WTC11 (cell line): ENCODE results near the gene PIMREG. TPM values are rescaled to one million over a fixed set of nuclear protein-coding genes. Genes with fewer than 3 reads are reported as not detected.

Experiments used
- ATAC-seq: fragments of 200-7000 bp; cut with Tn5 transposase; 2 replicates; pipeline ENCODE4 v1.10.0; 2021; ENCODE audit warnings: mild to moderate bottlenecking, moderate library complexity
- CTCF ChIA-PET: fragments of 300-600 bp; sonication (Branson Sonifier 250); formaldehyde crosslinking; loops from one replicate; lab custom pipeline; 2021; ENCODE audit warnings: antibody characterized with exemption; lab: Charles Lee
- POLR2A ChIA-PET: fragments of 350-600 bp; sonication (Branson Sonifier 250); formaldehyde crosslinking; loops from one replicate; lab custom pipeline; 2021; ENCODE audit warnings: antibody characterized with exemption; lab: Charles Lee
- DNase-seq: peaks from one replicate; pipeline ENCODE4 v3.0.0; 2021; ENCODE audit warnings: low spot score
- H3K27ac Mint-ChIP-seq: 2 replicates; pipeline ENCODE4 v1.8.0; 2021; ENCODE audit warnings: mixed read lengths
- H3K27me3 Mint-ChIP-seq: 2 replicates; pipeline ENCODE4 v1.8.0; 2021; ENCODE audit warnings: low read depth, mild to moderate bottlenecking, moderate library complexity, mixed read lengths
- H3K36me3 Mint-ChIP-seq: 2 replicates; pipeline ENCODE4 v1.8.0; 2021; ENCODE audit warnings: mixed read lengths
- H3K4me1 Mint-ChIP-seq: 2 replicates; pipeline ENCODE4 v1.8.0; 2022; ENCODE audit warnings: mixed read lengths
- H3K4me3 Mint-ChIP-seq: 2 replicates; pipeline ENCODE4 v1.8.0; 2021; ENCODE audit warnings: mild to moderate bottlenecking, moderate library complexity, mixed read lengths
- H3K9me3 Mint-ChIP-seq: 2 replicates; pipeline ENCODE4 v1.8.0; 2021; ENCODE audit warnings: mixed read lengths
- ATF1 ChIP-seq: sonication (generic); formaldehyde crosslinking; IDR thresholded peaks from 2 replicates; pipeline ENCODE4 v1.8.1; 2023; ENCODE audit warnings: mild to moderate bottlenecking, moderate library complexity, missing genetic modification reagents
- CREM ChIP-seq: sonication (generic); formaldehyde crosslinking; IDR thresholded peaks from 2 replicates; pipeline ENCODE4 v1.8.1; 2022; ENCODE audit warnings: mild to moderate bottlenecking, missing genetic modification reagents, moderate library complexity
- EMX1 ChIP-seq: fragments of 250-450 bp; sonication (Bioruptor Pico); IDR thresholded peaks from 2 replicates; pipeline ENCODE4 v1.8.0; 2021; ENCODE audit warnings: mild to moderate bottlenecking
- FOXK1 ChIP-seq: sonication (generic); formaldehyde crosslinking; IDR thresholded peaks from 2 replicates; pipeline ENCODE4 v1.8.0; 2022; ENCODE audit warnings: mild to moderate bottlenecking, moderate library complexity, missing genetic modification reagents
- MYBL2 ChIP-seq: sonication (generic); formaldehyde crosslinking; IDR thresholded peaks from 2 replicates; pipeline ENCODE4 v1.8.1; 2023; ENCODE audit warnings: mild to moderate bottlenecking, moderate library complexity, missing genetic modification reagents
- SOX15 ChIP-seq: fragments of 250-450 bp; sonication (Bioruptor Pico); IDR thresholded peaks from 2 replicates; pipeline ENCODE4 v1.9.0; 2021; ENCODE audit warnings: mild to moderate bottlenecking
- TCF7 ChIP-seq: sonication (generic); formaldehyde crosslinking; IDR thresholded peaks from 2 replicates; pipeline ENCODE4 v1.8.0; 2022; ENCODE audit warnings: mild to moderate bottlenecking, low read depth, missing genetic modification reagents, moderate library complexity
- ZNF263 ChIP-seq: sonication (generic); formaldehyde crosslinking; IDR thresholded peaks from 2 replicates; pipeline ENCODE4 v1.8.1; 2022; ENCODE audit warnings: low read depth, mild to moderate bottlenecking, moderate library complexity, missing genetic modification reagents
- total RNA-seq: library from RNA; stranded (reverse); gene quantifications from 3 replicates; pipeline ENCODE4 v1.2.3, GENCODE V29; 2021
- TF ChIP-seq, protein P1 (sequence below): sonication (generic); formaldehyde crosslinking; IDR thresholded peaks from 2 replicates; pipeline ENCODE4 v1.8.1; 2023; ENCODE audit warnings: mild to moderate bottlenecking, missing genetic modification reagents, moderate library complexity
- TF ChIP-seq, protein P2 (sequence below): sonication (generic); formaldehyde crosslinking; IDR thresholded peaks from 2 replicates; pipeline ENCODE4 v1.8.1; 2023; ENCODE audit warnings: mild to moderate bottlenecking, missing genetic modification reagents, borderline replicate concordance
- TF ChIP-seq, protein P3 (sequence below): sonication (generic); formaldehyde crosslinking; IDR thresholded peaks from 2 replicates; pipeline ENCODE4 v1.8.0; 2022; ENCODE audit warnings: missing genetic modification reagents
- TF ChIP-seq, protein P4 (sequence below): fragments of 250-450 bp; sonication (Bioruptor Pico); IDR thresholded peaks from 2 replicates; pipeline ENCODE4 v1.9.0; 2021; ENCODE audit warnings: mild to moderate bottlenecking

PIMREG gene
- total RNA-seq, 1 experiment from 2014 or later = 92.2 TPM

DNA sequence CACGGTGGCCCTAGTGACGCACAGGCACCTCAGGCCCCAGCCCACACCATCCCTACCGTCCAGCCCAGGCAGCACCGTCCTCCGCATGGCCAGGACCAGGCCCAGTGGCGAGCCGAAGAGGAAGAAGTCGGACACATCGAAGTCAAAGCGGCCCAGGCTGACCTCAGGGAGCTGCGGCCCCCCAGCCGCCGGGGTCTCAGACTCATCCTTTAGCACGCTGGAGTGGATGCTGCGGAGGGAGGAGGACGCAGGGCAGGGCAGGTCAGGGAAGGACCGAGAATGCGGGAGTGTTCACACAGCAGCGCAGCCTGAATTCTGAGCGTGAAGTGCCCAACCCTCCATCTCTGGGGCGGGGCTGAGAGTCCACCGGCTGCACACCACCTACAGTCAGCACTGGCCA, 30.1 kb downstream of the PIMREG start:
- ATAC-seq (no peak), DNase-seq (no peak)
- CTCF ChIA-PET = interaction anchor here (1.1 to 4.4 kb wide), 4 partner anchors 11 to 51 kb away, joined by 6 to 36 read pairs (median 16); no protein-coding TSS in a partner anchor

DNA sequence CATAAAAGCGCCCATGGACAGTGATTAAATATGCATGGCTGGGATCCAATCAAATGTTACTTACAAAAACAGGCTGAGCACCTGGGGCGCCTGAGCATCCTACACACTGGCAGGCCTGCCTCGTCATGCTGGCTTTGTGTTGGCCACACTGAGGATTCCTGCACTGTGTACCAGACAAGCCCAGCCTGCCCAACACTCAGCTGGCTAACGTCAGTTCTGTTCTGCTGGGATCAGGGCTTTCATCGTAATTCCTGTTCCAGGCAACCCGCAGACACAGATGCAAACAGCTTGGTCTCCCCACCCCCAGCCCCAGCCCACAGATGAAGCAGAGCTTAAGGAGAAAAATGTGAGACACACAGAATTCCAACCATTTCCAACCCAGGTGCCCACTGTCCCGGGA, 30.7 kb downstream of the PIMREG start:
- H3K4me3 Mint-ChIP-seq = no peak overlapping the region
- ATAC-seq = no peak
- TF ChIP-seq CREM (CRISPR knock-in tag) (no peak), MYBL2 (CRISPR knock-in tag) (no peak), FOXK1 (no peak), SOX15 (CRISPR knock-in tag) (no peak), ATF1 (CRISPR knock-in tag) (no peak), TCF7 (no peak), ZNF263 (CRISPR knock-in tag) (no peak)
- TF ChIP-seq, protein P1, sequence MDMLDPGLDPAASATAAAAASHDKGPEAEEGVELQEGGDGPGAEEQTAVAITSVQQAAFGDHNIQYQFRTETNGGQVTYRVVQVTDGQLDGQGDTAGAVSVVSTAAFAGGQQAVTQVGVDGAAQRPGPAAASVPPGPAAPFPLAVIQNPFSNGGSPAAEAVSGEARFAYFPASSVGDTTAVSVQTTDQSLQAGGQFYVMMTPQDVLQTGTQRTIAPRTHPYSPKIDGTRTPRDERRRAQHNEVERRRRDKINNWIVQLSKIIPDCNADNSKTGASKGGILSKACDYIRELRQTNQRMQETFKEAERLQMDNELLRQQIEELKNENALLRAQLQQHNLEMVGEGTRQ (CRISPR knock-in tag) = no peak
- TF ChIP-seq, protein P2, sequence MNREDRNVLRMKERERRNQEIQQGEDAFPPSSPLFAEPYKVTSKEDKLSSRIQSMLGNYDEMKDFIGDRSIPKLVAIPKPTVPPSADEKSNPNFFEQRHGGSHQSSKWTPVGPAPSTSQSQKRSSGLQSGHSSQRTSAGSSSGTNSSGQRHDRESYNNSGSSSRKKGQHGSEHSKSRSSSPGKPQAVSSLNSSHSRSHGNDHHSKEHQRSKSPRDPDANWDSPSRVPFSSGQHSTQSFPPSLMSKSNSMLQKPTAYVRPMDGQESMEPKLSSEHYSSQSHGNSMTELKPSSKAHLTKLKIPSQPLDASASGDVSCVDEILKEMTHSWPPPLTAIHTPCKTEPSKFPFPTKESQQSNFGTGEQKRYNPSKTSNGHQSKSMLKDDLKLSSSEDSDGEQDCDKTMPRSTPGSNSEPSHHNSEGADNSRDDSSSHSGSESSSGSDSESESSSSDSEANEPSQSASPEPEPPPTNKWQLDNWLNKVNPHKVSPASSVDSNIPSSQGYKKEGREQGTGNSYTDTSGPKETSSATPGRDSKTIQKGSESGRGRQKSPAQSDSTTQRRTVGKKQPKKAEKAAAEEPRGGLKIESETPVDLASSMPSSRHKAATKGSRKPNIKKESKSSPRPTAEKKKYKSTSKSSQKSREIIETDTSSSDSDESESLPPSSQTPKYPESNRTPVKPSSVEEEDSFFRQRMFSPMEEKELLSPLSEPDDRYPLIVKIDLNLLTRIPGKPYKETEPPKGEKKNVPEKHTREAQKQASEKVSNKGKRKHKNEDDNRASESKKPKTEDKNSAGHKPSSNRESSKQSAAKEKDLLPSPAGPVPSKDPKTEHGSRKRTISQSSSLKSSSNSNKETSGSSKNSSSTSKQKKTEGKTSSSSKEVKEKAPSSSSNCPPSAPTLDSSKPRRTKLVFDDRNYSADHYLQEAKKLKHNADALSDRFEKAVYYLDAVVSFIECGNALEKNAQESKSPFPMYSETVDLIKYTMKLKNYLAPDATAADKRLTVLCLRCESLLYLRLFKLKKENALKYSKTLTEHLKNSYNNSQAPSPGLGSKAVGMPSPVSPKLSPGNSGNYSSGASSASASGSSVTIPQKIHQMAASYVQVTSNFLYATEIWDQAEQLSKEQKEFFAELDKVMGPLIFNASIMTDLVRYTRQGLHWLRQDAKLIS = no peak
- TF ChIP-seq, protein P3, sequence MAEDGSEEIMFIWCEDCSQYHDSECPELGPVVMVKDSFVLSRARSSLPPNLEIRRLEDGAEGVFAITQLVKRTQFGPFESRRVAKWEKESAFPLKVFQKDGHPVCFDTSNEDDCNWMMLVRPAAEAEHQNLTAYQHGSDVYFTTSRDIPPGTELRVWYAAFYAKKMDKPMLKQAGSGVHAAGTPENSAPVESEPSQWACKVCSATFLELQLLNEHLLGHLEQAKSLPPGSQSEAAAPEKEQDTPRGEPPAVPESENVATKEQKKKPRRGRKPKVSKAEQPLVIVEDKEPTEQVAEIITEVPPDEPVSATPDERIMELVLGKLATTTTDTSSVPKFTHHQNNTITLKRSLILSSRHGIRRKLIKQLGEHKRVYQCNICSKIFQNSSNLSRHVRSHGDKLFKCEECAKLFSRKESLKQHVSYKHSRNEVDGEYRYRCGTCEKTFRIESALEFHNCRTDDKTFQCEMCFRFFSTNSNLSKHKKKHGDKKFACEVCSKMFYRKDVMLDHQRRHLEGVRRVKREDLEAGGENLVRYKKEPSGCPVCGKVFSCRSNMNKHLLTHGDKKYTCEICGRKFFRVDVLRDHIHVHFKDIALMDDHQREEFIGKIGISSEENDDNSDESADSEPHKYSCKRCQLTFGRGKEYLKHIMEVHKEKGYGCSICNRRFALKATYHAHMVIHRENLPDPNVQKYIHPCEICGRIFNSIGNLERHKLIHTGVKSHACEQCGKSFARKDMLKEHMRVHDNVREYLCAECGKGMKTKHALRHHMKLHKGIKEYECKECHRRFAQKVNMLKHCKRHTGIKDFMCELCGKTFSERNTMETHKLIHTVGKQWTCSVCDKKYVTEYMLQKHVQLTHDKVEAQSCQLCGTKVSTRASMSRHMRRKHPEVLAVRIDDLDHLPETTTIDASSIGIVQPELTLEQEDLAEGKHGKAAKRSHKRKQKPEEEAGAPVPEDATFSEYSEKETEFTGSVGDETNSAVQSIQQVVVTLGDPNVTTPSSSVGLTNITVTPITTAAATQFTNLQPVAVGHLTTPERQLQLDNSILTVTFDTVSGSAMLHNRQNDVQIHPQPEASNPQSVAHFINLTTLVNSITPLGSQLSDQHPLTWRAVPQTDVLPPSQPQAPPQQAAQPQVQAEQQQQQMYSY (CRISPR knock-in tag) = no peak
- TF ChIP-seq, protein P4, sequence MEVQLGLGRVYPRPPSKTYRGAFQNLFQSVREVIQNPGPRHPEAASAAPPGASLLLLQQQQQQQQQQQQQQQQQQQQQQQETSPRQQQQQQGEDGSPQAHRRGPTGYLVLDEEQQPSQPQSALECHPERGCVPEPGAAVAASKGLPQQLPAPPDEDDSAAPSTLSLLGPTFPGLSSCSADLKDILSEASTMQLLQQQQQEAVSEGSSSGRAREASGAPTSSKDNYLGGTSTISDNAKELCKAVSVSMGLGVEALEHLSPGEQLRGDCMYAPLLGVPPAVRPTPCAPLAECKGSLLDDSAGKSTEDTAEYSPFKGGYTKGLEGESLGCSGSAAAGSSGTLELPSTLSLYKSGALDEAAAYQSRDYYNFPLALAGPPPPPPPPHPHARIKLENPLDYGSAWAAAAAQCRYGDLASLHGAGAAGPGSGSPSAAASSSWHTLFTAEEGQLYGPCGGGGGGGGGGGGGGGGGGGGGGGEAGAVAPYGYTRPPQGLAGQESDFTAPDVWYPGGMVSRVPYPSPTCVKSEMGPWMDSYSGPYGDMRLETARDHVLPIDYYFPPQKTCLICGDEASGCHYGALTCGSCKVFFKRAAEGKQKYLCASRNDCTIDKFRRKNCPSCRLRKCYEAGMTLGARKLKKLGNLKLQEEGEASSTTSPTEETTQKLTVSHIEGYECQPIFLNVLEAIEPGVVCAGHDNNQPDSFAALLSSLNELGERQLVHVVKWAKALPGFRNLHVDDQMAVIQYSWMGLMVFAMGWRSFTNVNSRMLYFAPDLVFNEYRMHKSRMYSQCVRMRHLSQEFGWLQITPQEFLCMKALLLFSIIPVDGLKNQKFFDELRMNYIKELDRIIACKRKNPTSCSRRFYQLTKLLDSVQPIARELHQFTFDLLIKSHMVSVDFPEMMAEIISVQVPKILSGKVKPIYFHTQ = no peak
- no peaks in the 10 kb centered on the region for H3K27me3 Mint-ChIP-seq
- DNase-seq = no peak
- no peak overlapping the region for H3K27ac Mint-ChIP-seq
- ChIA-PET POLR2A (no interaction called here), CTCF (interaction anchor here (1.1 kb wide), 1 partner anchor 21 kb away, joined by 6 read pairs; no protein-coding TSS in a partner anchor)
- no peaks in the 10 kb centered on the region for H3K36me3 Mint-ChIP-seq
- no peaks in the 10 kb centered on the region for H3K9me3 Mint-ChIP-seq
- peaks cover 19% of the 10 kb centered on the region for H3K4me1 Mint-ChIP-seq

More for the DNA sequence above, 30.1 kb downstream of the PIMREG start:
- no peaks in the 10 kb centered on the region for H3K27me3 Mint-ChIP-seq
- no peaks in the 10 kb centered on the region for H3K36me3 Mint-ChIP-seq
- H3K27ac Mint-ChIP-seq = no peak overlapping the region
- H3K9me3 Mint-ChIP-seq = no peaks in the 10 kb centered on the region
- H3K4me1 Mint-ChIP-seq = peaks cover 19% of the 10 kb centered on the region
- H3K4me3 Mint-ChIP-seq = no peak overlapping the region
- POLR2A ChIA-PET = no interaction called here
- no peak for TF ChIP-seq EMX1 (CRISPR knock-in tag)
